ENCODE results near the gene COQ6.
"Not testable (repeated sequence)": the region's sequence is repeated elsewhere in the genome, so short reads cannot be mapped to it uniquely, and the experiment has no call there.

The COQ6 gene

GRCh38 chr14:73977896-73978295 is 27.8 kb downstream of the COQ6 start:
- no peak for DNase-seq

- no peak for DNase-seq
Observed at GRCh38 chr14:73988065-73988464, 38.0 kb downstream of the COQ6 start.

GRCh38 chr14:73988656-73989055 is 38.6 kb downstream of the COQ6 start:
- DNase-seq: not testable (repeated sequence)

GRCh38 chr14:73991092-73991491 is 41.0 kb downstream of the COQ6 start:
- DNase-seq: no peak

- not testable (repeated sequence) for DNase-seq
Observed at GRCh38 chr14:73994926-73995325, 44.8 kb downstream of the COQ6 start.

- DNase-seq: no peak
Observed at GRCh38 chr14:73995977-73996378, 45.9 kb downstream of the COQ6 start.

- DNase-seq: no peak
Observed at GRCh38 chr14:73996731-73997107, 46.6 kb downstream of the COQ6 start.

GRCh38 chr14:73997108-73997943 is 47.2 kb downstream of the COQ6 start:
- DNase-seq: no peak

- no peak for DNase-seq
Observed at GRCh38 chr14:73997944-73998447, 47.9 kb downstream of the COQ6 start.

- no peak for DNase-seq
Observed at GRCh38 chr14:73998726-73999125, 48.6 kb downstream of the COQ6 start.

GRCh38 chr14:74005664-74006063 is 55.6 kb downstream of the COQ6 start:
- not testable (repeated sequence) for DNase-seq

- DNase-seq: no peak
Observed at GRCh38 chr14:74008843-74009499, 58.9 kb downstream of the COQ6 start.

All from anterior cingulate cortex (tissue), 58 donors.